Naive thymus-derived CD4-positive, alpha-beta T cell (primary cell): Measurements from ENCODE around the gene CRTAC1. TPM values are rescaled to one million over a fixed set of nuclear protein-coding genes. Genes with fewer than 3 reads are reported as not detected.

Source experiments
- ATAC-seq: fragments of 150-1000 bp; cut with Tn5 transposase; 2 replicates; pipeline ENCODE4 v1.10.0; 2021; ENCODE audit warnings: mild to moderate bottlenecking, moderate library complexity
- CTCF ChIA-PET: fragments of 350-600 bp; sonication (Branson Sonifier 250); formaldehyde crosslinking; loops from one replicate; lab custom pipeline; 2021; ENCODE audit warnings: antibody characterized with exemption; lab: Charles Lee
- POLR2A ChIA-PET: fragments of 350-600 bp; sonication (Branson Sonifier 250); formaldehyde crosslinking; loops from one replicate; lab custom pipeline; 2021; ENCODE audit warnings: antibody characterized with exemption, inconsistent platforms; lab: Charles Lee
- DNase-seq, 9 donors: peaks; one replicate each; pipeline versions ENCODE4 v3.0.0 to v3.0.0-alpha.2; 2020 to 2022; ENCODE audit warnings: mixed read lengths in 1 of 9
- H3K27ac ChIP-seq: one replicate; pipeline ENCODE4 v1.7.0; 2013; ENCODE audit warnings: mild to moderate bottlenecking, low read depth, low read length, moderate library complexity
- H3K27me3 ChIP-seq, 2 donors: one replicate each; pipeline ENCODE4 v1.7.0; 2013; ENCODE audit warnings: low read length in 2 of 2, mild to moderate bottlenecking in 2 of 2, moderate library complexity in 2 of 2; ENCODE audit not compliant: control insufficient read depth in 2 of 2, insufficient read depth in 2 of 2
- H3K36me3 ChIP-seq, 3 experiments: 1 replicate in 2 of 3; 2 replicates in 1 of 3; pipeline ENCODE4 v1.7.0; 2013; ENCODE audit warnings: low read length in 3 of 3, mild to moderate bottlenecking in 3 of 3, moderate library complexity in 1 of 3; ENCODE audit not compliant: insufficient read depth in 3 of 3, control insufficient read depth in 2 of 3
- H3K4me1 ChIP-seq, 2 donors: one replicate each; pipeline ENCODE4 v1.7.0; 2013; ENCODE audit warnings: low read length in 2 of 2, mild to moderate bottlenecking in 2 of 2, moderate library complexity in 1 of 2; ENCODE audit not compliant: control insufficient read depth in 2 of 2, insufficient read depth in 2 of 2
- H3K4me3 ChIP-seq: 2 replicates; pipeline ENCODE4 v1.7.0; 2013; ENCODE audit warnings: mild to moderate bottlenecking, low read length
- H3K9me3 ChIP-seq, 3 experiments: 1 replicate in 2 of 3; 2 replicates in 1 of 3; pipeline ENCODE4 v1.7.0; 2013; ENCODE audit warnings: low read length in 3 of 3; ENCODE audit not compliant: control insufficient read depth in 2 of 3
- H3K27ac Mint-ChIP-seq, 9 donors: one replicate each; pipeline ENCODE4 v1.8.0; 2020 to 2022; ENCODE audit warnings: mixed read lengths in 9 of 9, mild to moderate bottlenecking in 8 of 9, moderate library complexity in 5 of 9, inconsistent platforms in 2 of 9
- H3K27me3 Mint-ChIP-seq, 5 donors: one replicate each; pipeline ENCODE4 v1.8.0; 2021 to 2022; ENCODE audit warnings: mixed read lengths in 5 of 5, mild to moderate bottlenecking in 1 of 5
- H3K36me3 Mint-ChIP-seq, 5 donors: one replicate each; pipeline ENCODE4 v1.8.0; 2020 to 2022; ENCODE audit warnings: mixed read lengths in 5 of 5, mild to moderate bottlenecking in 3 of 5, inconsistent platforms in 1 of 5
- H3K4me1 Mint-ChIP-seq, 7 donors: one replicate each; pipeline ENCODE4 v1.8.0; 2020 to 2022; ENCODE audit warnings: mixed read lengths in 7 of 7, mild to moderate bottlenecking in 3 of 7, inconsistent platforms in 1 of 7
- H3K4me3 Mint-ChIP-seq, 10 donors: one replicate each; pipeline ENCODE4 v1.8.0; 2020 to 2022; ENCODE audit warnings: mild to moderate bottlenecking in 10 of 10, mixed read lengths in 10 of 10, moderate library complexity in 6 of 10, inconsistent platforms in 2 of 10
- H3K9me3 Mint-ChIP-seq, 11 donors: one replicate each; pipeline ENCODE4 v1.8.0; 2020 to 2022; ENCODE audit warnings: mixed read lengths in 11 of 11, mild to moderate bottlenecking in 4 of 11, inconsistent platforms in 1 of 11, moderate library complexity in 1 of 11
- intact Hi-C, 2 donors: fragments of 100-400 bp; cut with micrococcal nuclease; formaldehyde crosslinking; loops; one replicate each; pipeline ENCODE4 v1.15.1; 2023
- polyA plus RNA-seq, 2 donors: library from polyadenylated mRNA; unstranded; fragments of 300-500 nt; fragmentation: Illumina TruSeq; gene quantifications; one replicate each; pipeline ENCODE4 v1.2.3, GENCODE V29; 2021
- total RNA-seq, 6 experiments: library from RNA in 5 of 6; stranded (reverse) in 5 of 6; gene quantifications; 1 replicate in 5 of 6; 2 replicates in 1 of 6; pipeline ENCODE4 v1.2.3 and lab custom pipeline; 2021 to 2026

The CRTAC1 gene
- total and polyA plus RNA-seq, 7 experiments from 2014 or later = not detected

GRCh38 chr10:97932932-97933530, 97.4 kb downstream of the CRTAC1 start:
- no peak for ATAC-seq
- POLR2A ChIA-PET = no interaction called here
- DNase-seq = no peak
- Histone ChIP-seq H3K4me1 (no peaks in the 10 kb centered on the region), H3K27ac (no peak overlapping the region), H3K4me3 (no peak overlapping the region), H3K36me3 (no peaks in the 10 kb centered on the region), H3K27me3 (no peaks in the 10 kb centered on the region), H3K9me3 (no peaks in the 10 kb centered on the region)
- no peaks in the 10 kb centered on the region for H3K36me3 Mint-ChIP-seq
- H3K4me3 Mint-ChIP-seq = no peak overlapping the region
- H3K9me3 Mint-ChIP-seq = peaks cover 0 to 2% (median 0%) of the 10 kb centered on the region in 11 donors
- peaks cover 0 to 1% (median 0%) of the 10 kb centered on the region in 7 donors for H3K4me1 Mint-ChIP-seq
- peaks cover 0 to 17% (median 10%) of the 10 kb centered on the region in 5 donors for H3K27me3 Mint-ChIP-seq
- intact Hi-C loops = no loop called here
- no peak overlapping the region for H3K27ac Mint-ChIP-seq
- CTCF ChIA-PET = no interaction called here

GRCh38 chr10:97931041-97931440, 99.4 kb downstream of the CRTAC1 start:
- Histone ChIP-seq H3K36me3 (no peaks in the 10 kb centered on the region), H3K4me1 (no peaks in the 10 kb centered on the region), H3K4me3 (no peak overlapping the region), H3K9me3 (no peaks in the 10 kb centered on the region), H3K27me3 (no peaks in the 10 kb centered on the region), H3K27ac (no peak overlapping the region)
- no peak overlapping the region for H3K27ac Mint-ChIP-seq
- POLR2A ChIA-PET = no interaction called here
- no peak for DNase-seq
- peaks cover 4 to 21% (median 11%) of the 10 kb centered on the region in 5 donors for H3K27me3 Mint-ChIP-seq
- peaks cover 0 to 2% (median 0%) of the 10 kb centered on the region in 11 donors for H3K9me3 Mint-ChIP-seq
- CTCF ChIA-PET = no interaction called here
- H3K4me1 Mint-ChIP-seq = peaks cover 0 to 1% (median 0%) of the 10 kb centered on the region in 7 donors
- no peak overlapping the region for H3K4me3 Mint-ChIP-seq
- no peaks in the 10 kb centered on the region for H3K36me3 Mint-ChIP-seq
- intact Hi-C loops = no loop called here
- ATAC-seq = no peak

DNA sequence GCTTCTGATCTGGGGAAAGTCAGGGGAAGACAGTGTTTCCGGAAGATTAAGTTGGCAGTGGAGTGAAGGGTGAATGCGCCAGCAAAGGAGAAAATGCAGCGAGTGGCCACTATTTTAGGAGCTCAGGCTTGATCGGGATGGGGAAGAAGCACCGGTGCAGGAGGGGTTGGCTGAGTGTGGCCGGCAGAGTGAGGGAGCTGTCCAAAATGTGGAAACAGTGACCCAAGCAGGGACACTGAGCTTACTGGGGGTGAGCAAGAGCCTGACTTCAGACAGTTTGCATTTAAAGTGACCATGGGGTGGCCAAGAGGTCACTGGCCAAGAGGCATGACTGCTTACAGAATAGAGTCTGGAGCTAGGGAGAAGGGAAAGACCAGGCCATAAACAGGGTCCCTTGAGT, 101.5 kb downstream of the CRTAC1 start:
- Mint-ChIP-seq H3K36me3 (peaks cover 0 to 3% (median 0%) of the 10 kb centered on the region in 5 donors), H3K4me1 (peaks cover 0 to 1% (median 0%) of the 10 kb centered on the region in 7 donors), H3K4me3 (no peak overlapping the region), H3K9me3 (no peaks in the 10 kb centered on the region), H3K27me3 (peaks cover 8 to 35% (median 25%) of the 10 kb centered on the region in 5 donors), H3K27ac (no peak overlapping the region)
- Histone ChIP-seq H3K27me3 (no peaks in the 10 kb centered on the region), H3K4me1 (no peaks in the 10 kb centered on the region), H3K27ac (no peak overlapping the region), H3K36me3 (no peaks in the 10 kb centered on the region), H3K4me3 (no peak overlapping the region), H3K9me3 (no peaks in the 10 kb centered on the region)
- DNase-seq (no peak), ATAC-seq (no peak)
- intact Hi-C loops = no loop called here
- CTCF ChIA-PET = no interaction called here
- POLR2A ChIA-PET = no interaction called here

GRCh38 chr10:97927622-97928021, 102.8 kb downstream of the CRTAC1 start:
- Mint-ChIP-seq H3K4me1 (peaks cover 0 to 1% (median 0%) of the 10 kb centered on the region in 7 donors), H3K27ac (no peak overlapping the region), H3K9me3 (no peaks in the 10 kb centered on the region), H3K4me3 (no peak overlapping the region), H3K36me3 (peaks cover 0 to 3% (median 0%) of the 10 kb centered on the region in 5 donors), H3K27me3 (peaks cover 12 to 37% (median 25%) of the 10 kb centered on the region in 5 donors)
- CTCF ChIA-PET = interaction anchor here (1.2 kb wide), 1 partner anchor 13 kb away, joined by 4 read pairs; no protein-coding TSS in a partner anchor
- Histone ChIP-seq H3K36me3 (no peaks in the 10 kb centered on the region), H3K27me3 (no peaks in the 10 kb centered on the region), H3K4me1 (no peaks in the 10 kb centered on the region), H3K27ac (no peak overlapping the region), H3K9me3 (no peaks in the 10 kb centered on the region), H3K4me3 (no peak overlapping the region)
- intact Hi-C loops = no loop called here
- no peak for DNase-seq
- POLR2A ChIA-PET = no interaction called here
- ATAC-seq = no peak

DNA sequence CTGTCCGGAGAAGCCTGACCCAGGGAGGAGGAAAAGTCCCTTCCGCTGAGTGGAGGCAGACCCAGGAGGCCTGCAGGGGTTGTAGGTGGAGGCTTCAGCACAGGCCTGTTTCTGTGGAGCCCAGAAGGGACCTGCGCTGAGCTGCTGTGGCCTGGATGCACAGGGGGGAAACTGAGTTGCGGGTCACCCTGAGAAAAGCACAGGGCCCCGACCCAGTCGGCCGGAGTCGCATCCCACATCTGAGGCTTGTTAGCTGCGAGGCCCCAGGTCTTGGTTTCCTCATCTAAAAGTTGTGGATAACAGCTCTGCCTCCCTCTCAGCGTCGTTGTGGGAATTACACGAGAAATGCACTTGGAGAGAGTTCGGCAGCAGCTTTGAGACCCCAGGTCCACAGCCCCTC, 104.4 kb downstream of the CRTAC1 start:
- POLR2A ChIA-PET = no interaction called here
- no peaks in the 10 kb centered on the region for H3K27me3 ChIP-seq
- no peak overlapping the region for H3K4me3 Mint-ChIP-seq

DNA sequence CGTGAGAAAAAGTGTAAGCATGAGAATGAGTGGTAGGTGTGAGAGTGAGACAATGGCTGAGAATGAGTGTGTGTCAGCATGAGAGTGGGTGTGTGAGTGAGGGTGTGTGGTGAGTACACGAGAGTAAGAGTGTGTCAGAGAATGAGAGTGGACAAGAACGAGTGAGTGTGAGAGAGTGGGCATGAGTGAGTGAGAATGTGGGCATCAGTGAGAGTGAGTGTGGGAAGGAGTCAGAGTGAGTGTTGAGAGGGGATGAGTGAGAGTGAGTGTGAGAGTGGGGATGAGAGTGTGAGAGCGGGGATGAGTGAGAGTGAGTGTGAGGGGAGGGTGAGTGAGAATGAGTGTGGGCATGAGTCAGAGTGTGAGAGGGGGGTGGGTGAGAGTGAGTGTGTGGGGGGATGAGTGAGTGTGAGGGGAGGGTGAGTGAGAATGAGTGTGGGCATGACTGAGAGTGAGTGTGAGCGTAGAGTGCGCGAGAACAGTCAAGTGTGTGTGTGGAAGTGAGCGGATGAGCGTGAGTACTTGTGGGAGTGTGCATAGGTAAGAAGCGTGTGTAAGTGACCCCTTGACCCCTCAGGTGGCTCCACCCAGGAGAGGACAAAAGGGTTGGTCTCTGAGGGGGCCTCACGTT, 105.0 kb downstream of the CRTAC1 start:
- ChIA-PET CTCF (no interaction called here), POLR2A (no interaction called here)
- Histone ChIP-seq H3K27ac (no peak overlapping the region), H3K4me3 (no peak overlapping the region), H3K9me3 (no peaks in the 10 kb centered on the region), H3K27me3 (no peaks in the 10 kb centered on the region), H3K36me3 (no peaks in the 10 kb centered on the region), H3K4me1 (no peaks in the 10 kb centered on the region)
- H3K4me1 Mint-ChIP-seq = no peaks in the 10 kb centered on the region
- H3K4me3 Mint-ChIP-seq = no peak overlapping the region
- DNase-seq = no peak
- intact Hi-C loops = no loop called here
- H3K27me3 Mint-ChIP-seq = peaks cover 12 to 36% (median 25%) of the 10 kb centered on the region in 5 donors
- no peak overlapping the region for H3K27ac Mint-ChIP-seq
- H3K9me3 Mint-ChIP-seq = no peaks in the 10 kb centered on the region
- no peak for ATAC-seq
- H3K36me3 Mint-ChIP-seq = peaks cover 0 to 3% (median 0%) of the 10 kb centered on the region in 5 donors

More for the DNA sequence above, 104.4 kb downstream of the CRTAC1 start:
- Mint-ChIP-seq H3K9me3 (no peaks in the 10 kb centered on the region), H3K36me3 (peaks cover 0 to 3% (median 0%) of the 10 kb centered on the region in 5 donors), H3K27ac (no peak overlapping the region), H3K27me3 (peaks cover 12 to 37% (median 25%) of the 10 kb centered on the region in 5 donors), H3K4me1 (no peaks in the 10 kb centered on the region)
- DNase-seq (no peak), ATAC-seq (no peak)
- no peak overlapping the region for H3K27ac ChIP-seq
- intact Hi-C loops = no loop called here
- no peaks in the 10 kb centered on the region for H3K36me3 ChIP-seq
- no peaks in the 10 kb centered on the region for H3K4me1 ChIP-seq
- no peaks in the 10 kb centered on the region for H3K9me3 ChIP-seq
- no peak overlapping the region for H3K4me3 ChIP-seq
- CTCF ChIA-PET = no interaction called here
